ENCODE measurements around the gene MRPL38. TPM values are rescaled to one million over a fixed set of nuclear protein-coding genes. Genes with fewer than 3 reads are reported as not detected.

Gene MRPL38
- total RNA-seq, 2 donors from 2014 or later: 47.7 to 77.8 TPM

GRCh38 chr17:75917917-75918445 lies 13.3 kb upstream of the MRPL38 start:
- no peaks in the 10 kb centered on the region for H3K36me3 ChIP-seq (replicated peaks in 1 of 2; ENCODE audit: insufficient read depth in 1 of 2, low read depth in 2 of 2)
- H3K4me3 ChIP-seq: no peak overlapping the region
- ATAC-seq (no peak), DNase-seq (no peak)
- H3K9me3 ChIP-seq: no peaks in the 10 kb centered on the region
- TF ChIP-seq CTCF (IDR thresholded peaks at IDR 0.05) (no peak), POLR2A (IDR thresholded peaks at IDR 0.05) (no peak)
- intact Hi-C loops (cut with DNase I): loop anchor here (10.0 kb wide), 1 partner anchor 377 kb away; no protein-coding TSS in a partner anchor
- H3K4me1 ChIP-seq: no peaks in the 10 kb centered on the region
- H3K27ac ChIP-seq: no peak overlapping the region
- WGBS, 2 donors: 93 to 98% methylated on average over 13 to 29 of the region's 31 CpGs
- H3K27me3 ChIP-seq: no peaks in the 10 kb centered on the region

- no peak for ATAC-seq
- no peak overlapping the region for H3K27ac ChIP-seq
- no peak overlapping the region for H3K4me3 ChIP-seq
- no peaks in the 10 kb centered on the region for H3K27me3 ChIP-seq
- no peaks in the 10 kb centered on the region for H3K36me3 ChIP-seq (replicated peaks in 1 of 2; ENCODE audit: insufficient read depth in 1 of 2, low read depth in 2 of 2)
- intact Hi-C loops (cut with DNase I): loop anchor here (10.0 kb wide), 1 partner anchor 377 kb away; no protein-coding TSS in a partner anchor
- H3K4me1 ChIP-seq: no peaks in the 10 kb centered on the region
- H3K9me3 ChIP-seq: no peaks in the 10 kb centered on the region
- TF ChIP-seq CTCF (IDR thresholded peaks at IDR 0.05) (no peak), POLR2A (IDR thresholded peaks at IDR 0.05) (no peak)
- no peak for DNase-seq
- 79 to 92% methylated on average over 18 to 23 of the region's 23 CpGs for WGBS, 2 donors
Measured at GRCh38 chr17:75917141-75917916, 12.6 kb upstream of the MRPL38 start.

GRCh38 chr17:75915268-75915667 lies 10.6 kb upstream of the MRPL38 start:
- Histone ChIP-seq H3K4me1 (no peaks in the 10 kb centered on the region), H3K9me3 (no peaks in the 10 kb centered on the region), H3K27ac (no peak overlapping the region), H3K27me3 (no peaks in the 10 kb centered on the region), H3K4me3 (no peak overlapping the region), H3K36me3 (replicated peaks in 1 of 2; ENCODE audit: insufficient read depth in 1 of 2, low read depth in 2 of 2) (no peaks in the 10 kb centered on the region)
- no peak for ATAC-seq
- DNase-seq: no peak
- intact Hi-C loops (cut with DNase I): loop anchor here (10.0 kb wide), 1 partner anchor 380 kb away; no protein-coding TSS in a partner anchor
- WGBS, 2 donors: 85 to 94% methylated on average over 3 to 8 of the region's 8 CpGs
- TF ChIP-seq POLR2A (IDR thresholded peaks at IDR 0.05) (no peak), CTCF (IDR thresholded peaks at IDR 0.05) (no peak)

GRCh38 chr17:75914643-75915267 lies 10.1 kb upstream of the MRPL38 start:
- no peak overlapping the region for H3K27ac ChIP-seq
- H3K4me3 ChIP-seq: no peak overlapping the region
- H3K36me3 ChIP-seq (replicated peaks in 1 of 2; ENCODE audit: insufficient read depth in 1 of 2, low read depth in 2 of 2): no peaks in the 10 kb centered on the region
- DNase-seq (no peak), ATAC-seq (no peak)
- H3K4me1 ChIP-seq: no peaks in the 10 kb centered on the region
- intact Hi-C loops (cut with DNase I): loop anchor here (10.0 kb wide), 1 partner anchor 380 kb away; no protein-coding TSS in a partner anchor
- 94 to 96% methylated on average over 11 to 32 of the region's 34 CpGs for WGBS, 2 donors
- TF ChIP-seq POLR2A (IDR thresholded peaks at IDR 0.05) (no peak), CTCF (IDR thresholded peaks at IDR 0.05) (no peak)
- no peaks in the 10 kb centered on the region for H3K9me3 ChIP-seq
- no peaks in the 10 kb centered on the region for H3K27me3 ChIP-seq
